Naive thymus-derived CD8-positive, alpha-beta T cell (primary cell): ENCODE measurements around the gene ATN1. TPM values are rescaled to one million over a fixed set of nuclear protein-coding genes. Genes with fewer than 3 reads are reported as not detected.
A peak's percentile ranks its signal among the peaks of the same experiment; 100 is the strongest.

Source experiments
- ATAC-seq, 2 donors: fragments of 150-1000 bp; cut with Tn5 transposase in 1 of 2; sonication (Bioruptor Pico), chemical (Tn5 transposase) in 1 of 2; 1 replicate in 1 of 2; 2 replicates in 1 of 2; pipeline ENCODE4 v1.10.0; 2021; ENCODE audit warnings: mild to moderate bottlenecking in 2 of 2, moderate library complexity in 2 of 2
- POLR2A ChIA-PET: fragments of 350-600 bp; sonication (Branson Sonifier 250); formaldehyde crosslinking; loops from one replicate; lab custom pipeline; 2021; ENCODE audit warnings: antibody characterized with exemption; lab: Charles Lee
- DNase-seq, 10 donors: peaks; one replicate each; pipeline versions ENCODE4 v3.0.0 to v3.0.0-alpha.2; 2020 to 2022
- H3K27ac Mint-ChIP-seq, 10 donors: one replicate each; pipeline ENCODE4 v1.8.0; 2020 to 2022; ENCODE audit warnings: mild to moderate bottlenecking in 10 of 10, mixed read lengths in 10 of 10, moderate library complexity in 4 of 10, inconsistent platforms in 1 of 10
- H3K27me3 Mint-ChIP-seq, 5 donors: one replicate each; pipeline ENCODE4 v1.8.0; 2021 to 2022; ENCODE audit warnings: mixed read lengths in 5 of 5
- H3K36me3 Mint-ChIP-seq, 3 donors: one replicate each; pipeline ENCODE4 v1.8.0; 2020 to 2022; ENCODE audit warnings: mixed read lengths in 3 of 3, mild to moderate bottlenecking in 2 of 3, inconsistent platforms in 1 of 3
- H3K4me1 Mint-ChIP-seq, 4 donors: one replicate each; pipeline ENCODE4 v1.8.0; 2021 to 2022; ENCODE audit warnings: mixed read lengths in 4 of 4
- H3K4me3 Mint-ChIP-seq, 10 donors: one replicate each; pipeline ENCODE4 v1.8.0; 2020 to 2022; ENCODE audit warnings: mild to moderate bottlenecking in 10 of 10, mixed read lengths in 10 of 10, moderate library complexity in 6 of 10, inconsistent platforms in 1 of 10
- H3K9me3 Mint-ChIP-seq, 9 donors: one replicate each; pipeline ENCODE4 v1.8.0; 2020 to 2022; ENCODE audit warnings: mixed read lengths in 9 of 9, mild to moderate bottlenecking in 3 of 9, inconsistent platforms in 1 of 9, moderate library complexity in 1 of 9
- polyA plus RNA-seq, 3 donors: library from polyadenylated mRNA; unstranded; fragments of 300-500 nt; fragmentation: Illumina TruSeq; gene quantifications; one replicate each; pipeline ENCODE4 v1.2.3, GENCODE V29; 2021
- total RNA-seq, 8 experiments: library from RNA in 2 of 8; stranded (reverse) in 2 of 8; gene quantifications; one replicate each; pipeline ENCODE4 v1.2.3 and lab custom pipeline; 2021 to 2026

Gene ATN1
- total and polyA plus RNA-seq, 5 experiments from 2014 or later, result 0.35 to 30.3 (median 1.4) TPM

GRCh38 chr12:6909421-6910145 is 18.2 kb upstream of the ATN1 start:
- no peak for DNase-seq
- Mint-ChIP-seq H3K36me3 (no peaks in the 10 kb centered on the region), H3K4me1 (peaks cover 7 to 22% (median 11%) of the 10 kb centered on the region in 4 donors), H3K27me3 (no peaks in the 10 kb centered on the region), H3K27ac (peak overlapping the region in 1 of 10 donors; percentile 25), H3K9me3 (no peaks in the 10 kb centered on the region), H3K4me3 (peak overlapping the region in 1 of 10 donors; percentile 4)
- no peak for ATAC-seq
- POLR2A ChIA-PET, result interaction anchor here (0.9 to 1.9 kb wide), 3 partner anchors 14 to 18 kb away, joined by 5 to 7 read pairs (median 5); no protein-coding TSS in a partner anchor

DNA sequence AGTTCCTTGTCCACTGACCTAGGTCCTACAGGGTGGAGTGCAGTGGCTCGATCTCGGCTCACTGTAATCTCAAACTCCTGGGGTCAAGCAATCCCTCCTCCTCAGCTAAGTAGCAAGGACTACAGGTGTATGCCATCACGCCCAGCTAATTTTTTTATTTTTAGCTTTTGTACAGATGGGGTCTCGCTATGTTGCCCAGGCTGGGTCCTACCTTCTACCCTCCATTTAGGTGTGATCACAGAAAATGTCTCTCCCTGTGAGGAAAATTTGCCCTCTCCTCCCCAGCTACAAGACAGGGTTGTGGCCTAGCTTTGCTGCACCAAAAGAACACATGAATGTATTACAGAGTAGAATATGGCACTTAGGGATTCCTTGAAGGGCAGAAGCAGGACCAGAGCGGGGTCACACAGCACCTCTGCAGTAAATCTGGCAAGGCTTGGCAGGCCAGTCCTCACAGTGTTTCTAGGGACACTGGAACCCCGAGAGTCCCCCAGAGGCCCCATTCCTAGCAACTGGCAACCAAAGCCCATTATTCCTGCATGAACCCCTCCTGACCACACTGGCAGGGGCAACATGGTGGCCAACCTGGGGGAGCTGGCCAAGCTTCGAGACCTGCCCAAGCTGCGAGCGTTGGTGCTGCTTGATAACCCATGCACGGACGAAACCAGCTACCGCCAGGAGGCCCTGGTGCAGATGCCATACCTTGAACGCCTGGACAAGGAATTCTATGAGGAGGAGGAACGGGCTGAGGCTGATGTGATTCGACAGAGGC is 15.4 kb upstream of the ATN1 start:
- no peak for ATAC-seq
- POLR2A ChIA-PET, result interaction anchor here (0.7 to 6.2 kb wide), 10 partner anchors 8 to 61 kb away, joined by 3 to 43 read pairs (median 17); partner anchors contain the start of genes C12orf57, CDCA3, LRRC23 and RNU7-1
- H3K27ac Mint-ChIP-seq, result peak overlapping the region in 7 of 10 donors; percentile 43 to 98 (median 90)

DNA sequence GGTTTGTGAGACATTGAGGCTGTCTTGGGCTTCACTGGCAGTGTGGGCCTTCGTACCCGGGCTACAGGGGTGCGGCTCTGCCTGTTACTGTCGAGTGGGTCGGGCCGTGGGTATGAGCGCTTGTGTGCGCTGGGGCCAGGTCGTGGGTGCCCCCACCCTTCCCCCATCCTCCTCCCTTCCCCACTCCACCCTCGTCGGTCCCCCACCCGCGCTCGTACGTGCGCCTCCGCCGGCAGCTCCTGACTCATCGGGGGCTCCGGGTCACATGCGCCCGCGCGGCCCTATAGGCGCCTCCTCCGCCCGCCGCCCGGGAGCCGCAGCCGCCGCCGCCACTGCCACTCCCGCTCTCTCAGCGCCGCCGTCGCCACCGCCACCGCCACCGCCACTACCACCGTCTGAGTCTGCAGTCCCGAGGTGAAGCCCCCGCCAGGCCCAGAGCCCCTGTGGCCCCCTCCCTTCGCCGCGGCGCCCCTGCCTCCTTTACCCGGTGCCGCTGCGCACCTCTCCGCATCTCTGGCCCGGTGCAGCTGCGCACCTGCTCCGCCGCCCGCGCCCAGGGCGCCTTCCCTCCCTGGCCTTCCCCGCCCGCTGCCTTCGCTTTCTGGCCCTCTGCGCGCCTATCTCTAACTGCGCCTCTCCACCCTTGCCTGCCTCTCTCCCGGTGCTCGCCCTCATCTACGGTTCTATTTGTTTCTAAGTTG is 13.4 kb upstream of the ATN1 start, which contains the start of gene ENO2:
Gene ENO2 (plus strand): TSS at position 335 of the 701 bp plus-strand sequence. CDS start 1,253 bp downstream, outside the sequence.
- no peaks in the 10 kb centered on the region for H3K27me3 Mint-ChIP-seq
- POLR2A ChIA-PET, result interaction anchor here (0.6 to 6.2 kb wide), 20 partner anchors 9 to 301 kb away, joined by 3 to 43 read pairs (median 6); partner anchors contain the start of genes C12orf57, CDCA3, LRRC23 and RNU7-1
- peak within 1 kb of the TSS; percentile 91 to 97 (median 94) for H3K4me3 Mint-ChIP-seq

More for the DNA sequence above, 15.4 kb upstream of the ATN1 start:
- Mint-ChIP-seq H3K27me3 (no peaks in the 10 kb centered on the region), H3K4me1 (peaks cover 16 to 50% (median 27%) of the 10 kb centered on the region in 4 donors), H3K36me3 (peaks cover 0 to 11% (median 0%) of the 10 kb centered on the region in 3 donors), H3K4me3 (peak overlapping the region in 8 of 10 donors; percentile 14 to 95 (median 63)), H3K9me3 (no peaks in the 10 kb centered on the region)
- no peak for DNase-seq

GRCh38 chr12:6914947-6915788 is 12.6 kb upstream of the ATN1 start:
- H3K27me3 Mint-ChIP-seq, result no peaks in the 10 kb centered on the region
- H3K36me3 Mint-ChIP-seq, result peaks cover 0 to 33% (median 3%) of the 10 kb centered on the region in 3 donors
- H3K4me1 Mint-ChIP-seq, result peaks cover 13 to 57% (median 29%) of the 10 kb centered on the region in 4 donors
- H3K9me3 Mint-ChIP-seq, result no peaks in the 10 kb centered on the region
- peak overlapping the region; percentile 87 to 98 (median 95) for H3K27ac Mint-ChIP-seq
- POLR2A ChIA-PET, result interaction anchor here (0.9 to 6.2 kb wide), 17 partner anchors 8 to 302 kb away, joined by 3 to 43 read pairs (median 6); partner anchors contain the start of genes C12orf57, CDCA3, LRRC23 and RNU7-1
- peak overlapping the region; percentile 91 to 97 (median 94) for H3K4me3 Mint-ChIP-seq
- ATAC-seq (no peak), DNase-seq (no peak)

More for the DNA sequence above, 13.4 kb upstream of the ATN1 start, which contains the start of gene ENO2:
- ATAC-seq, result peak; percentile 89 to 92
- Mint-ChIP-seq H3K27ac (peak within 1 kb of the TSS; percentile 87 to 98 (median 95)), H3K4me1 (peaks cover 16 to 52% (median 27%) of the 10 kb centered on the region in 4 donors), H3K9me3 (no peaks in the 10 kb centered on the region), H3K36me3 (peaks cover 0 to 25% (median 2%) of the 10 kb centered on the region in 3 donors)
- peak; percentile 77 to 93 (median 82) for DNase-seq

- DNase-seq (no peak), ATAC-seq (no peak)
- Mint-ChIP-seq H3K4me1 (peaks cover 13 to 57% (median 29%) of the 10 kb centered on the region in 4 donors), H3K27ac (peak overlapping the region in 8 of 10 donors; percentile 37 to 98 (median 87)), H3K9me3 (no peaks in the 10 kb centered on the region), H3K4me3 (peak overlapping the region; percentile 62 to 97 (median 92)), H3K36me3 (peaks cover 0 to 34% (median 3%) of the 10 kb centered on the region in 3 donors), H3K27me3 (no peaks in the 10 kb centered on the region)
- POLR2A ChIA-PET, result interaction anchor here (0.7 to 6.2 kb wide), 11 partner anchors 9 to 207 kb away, joined by 3 to 43 read pairs (median 9); partner anchors contain the start of genes LRRC23 and SPSB2
Measured at GRCh38 chr12:6915789-6916285, 11.9 kb upstream of the ATN1 start.

GRCh38 chr12:6916426-6917200 is 11.1 kb upstream of the ATN1 start:
- H3K4me1 Mint-ChIP-seq, result peaks cover 13 to 57% (median 32%) of the 10 kb centered on the region in 4 donors

GRCh38 chr12:6917491-6918231 is 10.1 kb upstream of the ATN1 start:
- POLR2A ChIA-PET, result interaction anchor here (0.7 to 6.2 kb wide), 7 partner anchors 9 to 45 kb away, joined by 3 to 43 read pairs (median 7); partner anchors contain the start of genes C12orf57, LRRC23, RNU7-1 and SPSB2
- ATAC-seq (no peak), DNase-seq (no peak)
- Mint-ChIP-seq H3K9me3 (no peaks in the 10 kb centered on the region), H3K4me1 (peaks cover 13 to 55% (median 36%) of the 10 kb centered on the region in 4 donors), H3K27ac (peak overlapping the region in 4 of 10 donors; percentile 24 to 57 (median 48)), H3K36me3 (peaks cover 0 to 48% (median 3%) of the 10 kb centered on the region in 3 donors), H3K4me3 (peak overlapping the region in 1 of 10 donors; percentile 19), H3K27me3 (no peaks in the 10 kb centered on the region)

More at GRCh38 chr12:6916426-6917200, 11.1 kb upstream of the ATN1 start:
- Mint-ChIP-seq H3K4me3 (peak overlapping the region in 8 of 10 donors; percentile 45 to 97 (median 68)), H3K9me3 (no peaks in the 10 kb centered on the region), H3K27me3 (no peaks in the 10 kb centered on the region), H3K36me3 (peaks cover 0 to 39% (median 3%) of the 10 kb centered on the region in 3 donors), H3K27ac (peak overlapping the region in 9 of 10 donors; percentile 22 to 98 (median 81))
- ATAC-seq, result no peak
- DNase-seq, result no peak
- POLR2A ChIA-PET, result interaction anchor here (0.7 to 6.2 kb wide), 9 partner anchors 9 to 206 kb away, joined by 3 to 43 read pairs (median 5); partner anchors contain the start of genes C12orf57, LRRC23, RNU7-1 and SPSB2

GRCh38 chr12:6919588-6919987 is 8.2 kb upstream of the ATN1 start:
- DNase-seq, result no peak
- POLR2A ChIA-PET, result interaction anchor here (1.5 kb wide), 1 partner anchor 15 kb away, joined by 5 read pairs; the partner anchor contains the start of gene LRRC23
- H3K36me3 Mint-ChIP-seq, result peaks cover 0 to 57% (median 3%) of the 10 kb centered on the region in 3 donors
- H3K9me3 Mint-ChIP-seq, result no peaks in the 10 kb centered on the region
- H3K4me1 Mint-ChIP-seq, result peaks cover 12 to 45% (median 36%) of the 10 kb centered on the region in 4 donors
- no peak overlapping the region for H3K4me3 Mint-ChIP-seq
- ATAC-seq, result no peak
- peak overlapping the region in 8 of 10 donors; percentile 30 to 86 (median 66) for H3K27ac Mint-ChIP-seq
- H3K27me3 Mint-ChIP-seq, result no peaks in the 10 kb centered on the region

DNA sequence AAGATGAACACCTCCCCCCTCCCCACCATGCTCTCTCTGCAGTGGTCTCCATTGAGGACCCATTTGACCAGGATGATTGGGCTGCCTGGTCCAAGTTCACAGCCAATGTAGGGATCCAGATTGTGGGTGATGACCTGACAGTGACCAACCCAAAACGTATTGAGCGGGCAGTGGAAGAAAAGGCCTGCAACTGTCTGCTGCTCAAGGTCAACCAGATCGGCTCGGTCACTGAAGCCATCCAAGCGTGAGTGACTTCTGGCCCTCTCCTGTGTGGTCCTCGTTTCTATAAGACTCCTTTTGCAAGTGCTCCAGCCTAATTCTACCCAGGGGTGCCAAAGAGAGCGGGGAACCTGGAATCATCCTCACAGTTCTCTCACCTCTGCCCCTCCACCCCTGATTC is 6.2 kb upstream of the ATN1 start:
- DNase-seq (no peak), ATAC-seq (no peak)
- Mint-ChIP-seq H3K4me1 (peaks cover 8 to 40% (median 25%) of the 10 kb centered on the region in 4 donors), H3K9me3 (no peaks in the 10 kb centered on the region), H3K27me3 (no peaks in the 10 kb centered on the region), H3K36me3 (peaks cover 0 to 51% (median 3%) of the 10 kb centered on the region in 3 donors), H3K4me3 (no peak overlapping the region), H3K27ac (peak overlapping the region in 2 of 10 donors; percentile 31 to 46)
- POLR2A ChIA-PET, result interaction anchor here (1.1 kb wide), 1 partner anchor 38 kb away, joined by 3 read pairs; no protein-coding TSS in a partner anchor
